Measurements from ENCODE around the gene FRZB.
A peak's percentile ranks its signal among the peaks of the same experiment; 100 is the strongest.
"Not testable (repeated sequence)": the region's sequence is repeated elsewhere in the genome, so short reads cannot be mapped to it uniquely, and the experiment has no call there.

The FRZB gene

DNA sequence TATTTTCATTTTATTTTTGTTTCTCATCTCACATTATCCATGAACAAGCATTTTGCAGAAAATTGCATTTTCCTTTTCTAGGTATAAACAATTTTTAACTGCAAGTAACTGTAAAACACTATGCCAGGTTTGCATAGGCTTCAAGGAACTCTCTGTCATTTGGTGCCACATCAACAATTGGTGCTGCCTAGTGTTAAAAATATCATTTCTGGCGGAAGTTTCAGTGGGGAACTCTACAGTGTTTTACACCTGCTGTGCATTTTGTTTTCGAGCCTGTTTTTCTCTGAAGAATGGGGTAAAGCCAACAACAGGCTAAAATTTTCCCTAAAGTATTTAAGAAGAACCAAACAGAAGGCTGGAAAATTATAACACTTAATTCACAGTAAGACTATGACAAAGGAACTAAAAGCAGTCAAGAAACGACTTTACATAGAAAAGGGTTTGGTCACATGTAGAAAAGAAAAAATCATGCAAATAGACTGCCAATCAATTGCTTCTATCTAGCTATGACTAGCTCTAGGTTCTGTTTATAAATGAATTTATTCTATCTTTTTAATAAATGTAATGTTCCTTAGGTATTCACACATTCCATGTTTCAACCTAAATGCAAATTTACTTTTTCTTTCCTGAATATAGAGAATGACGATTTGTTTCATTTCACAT lies 21.4 kb upstream of the FRZB start:
- Histone ChIP-seq H3K36me3 (ENCODE audit: insufficient read depth, low read length) (no peaks in the 10 kb centered on the region), H3K4me3 (ENCODE audit: low read length) (no peak overlapping the region), H3K9ac (ENCODE audit: low read depth, low read length) (no peak overlapping the region)

DNA sequence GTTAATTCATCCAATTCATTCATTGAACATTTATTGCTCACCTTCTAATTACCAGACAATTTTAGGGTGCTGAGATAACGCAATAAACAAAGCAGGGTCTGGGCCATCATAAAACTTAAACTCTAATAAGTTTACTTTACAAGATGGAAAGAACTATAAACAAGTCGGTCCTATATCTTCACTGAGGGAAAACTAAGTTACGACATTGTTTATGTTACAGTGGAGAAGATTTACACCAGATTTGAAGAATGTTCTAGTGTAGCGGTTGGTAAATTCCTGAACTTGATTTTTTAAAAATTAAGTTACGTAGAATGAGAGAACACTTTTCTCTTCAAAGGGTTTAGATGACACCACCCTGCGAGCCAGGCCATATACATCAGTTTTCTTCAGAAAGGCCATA lies 20.7 kb upstream of the FRZB start:
- no peak overlapping the region for H3K9ac ChIP-seq (ENCODE audit: low read depth, low read length)
- peaks cover 12% of the 10 kb centered on the region for H3K4me1 ChIP-seq (ENCODE audit: control insufficient read depth, insufficient read depth, low read length)
- no peaks in the 10 kb centered on the region for H3K27me3 ChIP-seq (ENCODE audit: control insufficient read depth, insufficient read depth, low read length)
- no peak overlapping the region for H3K4me3 ChIP-seq (ENCODE audit: low read length)
- H3K36me3 ChIP-seq (ENCODE audit: insufficient read depth, low read length), result no peaks in the 10 kb centered on the region
- no peaks in the 10 kb centered on the region for H3K9me3 ChIP-seq (replicated peaks; ENCODE audit: low read length)
- H3K4me2 ChIP-seq (ENCODE audit: low read length), result no peak overlapping the region

More for the DNA sequence above, 21.4 kb upstream of the FRZB start:
- H3K4me1 ChIP-seq (ENCODE audit: control insufficient read depth, insufficient read depth, low read length), result peaks cover 11% of the 10 kb centered on the region
- H3K27me3 ChIP-seq (ENCODE audit: control insufficient read depth, insufficient read depth, low read length), result no peaks in the 10 kb centered on the region
- H3K4me2 ChIP-seq (ENCODE audit: low read length), result no peak overlapping the region
- no peaks in the 10 kb centered on the region for H3K9me3 ChIP-seq (replicated peaks; ENCODE audit: low read length)

DNA sequence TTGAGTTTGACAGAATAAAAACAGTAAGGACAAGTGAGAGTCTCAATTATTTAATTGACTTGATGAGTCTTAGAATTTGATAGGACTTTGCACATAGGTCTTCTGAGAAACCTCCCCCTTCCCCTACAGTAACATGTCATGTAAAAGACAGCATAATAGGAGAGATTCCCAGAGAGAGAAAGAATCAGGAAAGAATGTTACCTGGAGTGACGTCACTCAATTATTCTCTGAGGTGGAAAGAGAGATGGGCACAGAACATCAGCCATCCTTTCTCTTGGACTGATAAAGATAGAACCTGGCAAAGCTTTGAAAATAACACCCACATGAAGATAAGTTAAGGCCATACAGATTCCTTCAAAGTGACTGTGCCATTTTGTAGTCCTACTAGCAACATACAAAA lies 19.3 kb upstream of the FRZB start:
- Histone ChIP-seq H3K36me3 (ENCODE audit: insufficient read depth, low read length) (no peaks in the 10 kb centered on the region), H3K9me3 (replicated peaks; ENCODE audit: low read length) (no peaks in the 10 kb centered on the region), H3K27me3 (ENCODE audit: control insufficient read depth, insufficient read depth, low read length) (no peaks in the 10 kb centered on the region), H3K4me3 (ENCODE audit: low read length) (no peak overlapping the region), H3K4me2 (ENCODE audit: low read length) (no peak overlapping the region), H3K4me1 (ENCODE audit: control insufficient read depth, insufficient read depth, low read length) (peaks cover 12% of the 10 kb centered on the region), H3K9ac (ENCODE audit: low read depth, low read length) (no peak overlapping the region)

DNA sequence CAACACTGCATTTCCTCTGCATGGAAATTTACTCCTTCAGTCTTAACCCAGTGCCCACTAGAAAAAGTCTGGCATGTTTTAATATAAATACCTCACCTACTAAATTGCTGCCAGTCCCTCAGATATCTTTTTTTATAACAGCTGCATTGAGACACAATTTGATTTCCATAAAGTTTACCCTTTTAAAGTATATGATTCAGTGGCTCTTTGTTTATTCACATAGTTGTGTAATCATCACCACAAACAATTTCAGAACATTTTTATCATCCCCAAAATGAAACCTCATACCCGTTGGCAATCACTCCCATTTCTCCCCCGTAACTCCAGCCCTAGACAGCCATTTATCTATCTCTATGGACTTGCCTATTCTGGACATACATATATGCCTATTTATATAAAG lies 17.0 kb upstream of the FRZB start:
- no peaks in the 10 kb centered on the region for H3K36me3 ChIP-seq (ENCODE audit: insufficient read depth, low read length)
- no peak overlapping the region for H3K4me3 ChIP-seq (ENCODE audit: low read length)
- no peaks in the 10 kb centered on the region for H3K9me3 ChIP-seq (replicated peaks; ENCODE audit: low read length)
- H3K4me2 ChIP-seq (ENCODE audit: low read length), result no peak overlapping the region
- peaks cover 12% of the 10 kb centered on the region for H3K4me1 ChIP-seq (ENCODE audit: control insufficient read depth, insufficient read depth, low read length)
- H3K27me3 ChIP-seq (ENCODE audit: control insufficient read depth, insufficient read depth, low read length), result no peaks in the 10 kb centered on the region
- no peak overlapping the region for H3K9ac ChIP-seq (ENCODE audit: low read depth, low read length)

- not testable (repeated sequence) for H3K4me1 ChIP-seq (ENCODE audit: control insufficient read depth, insufficient read depth, low read length); H3K36me3 ChIP-seq (ENCODE audit: insufficient read depth, low read length); H3K4me2 ChIP-seq (ENCODE audit: low read length); H3K9ac ChIP-seq (ENCODE audit: low read depth, low read length); H3K9me3 ChIP-seq (replicated peaks; ENCODE audit: low read length); H3K27me3 ChIP-seq (ENCODE audit: control insufficient read depth, insufficient read depth, low read length); H3K4me3 ChIP-seq (ENCODE audit: low read length)
Observed at GRCh38 chr2:182880100-182880499, 13.7 kb upstream of the FRZB start.

GRCh38 chr2:182876653-182877052 lies 10.2 kb upstream of the FRZB start:
- H3K36me3 ChIP-seq (ENCODE audit: insufficient read depth, low read length); H3K4me1 ChIP-seq (ENCODE audit: control insufficient read depth, insufficient read depth, low read length); H3K9ac ChIP-seq (ENCODE audit: low read depth, low read length); H3K4me2 ChIP-seq (ENCODE audit: low read length); H3K9me3 ChIP-seq (replicated peaks; ENCODE audit: low read length); H3K4me3 ChIP-seq (ENCODE audit: low read length); H3K27me3 ChIP-seq (ENCODE audit: control insufficient read depth, insufficient read depth, low read length): not testable (repeated sequence)

DNA sequence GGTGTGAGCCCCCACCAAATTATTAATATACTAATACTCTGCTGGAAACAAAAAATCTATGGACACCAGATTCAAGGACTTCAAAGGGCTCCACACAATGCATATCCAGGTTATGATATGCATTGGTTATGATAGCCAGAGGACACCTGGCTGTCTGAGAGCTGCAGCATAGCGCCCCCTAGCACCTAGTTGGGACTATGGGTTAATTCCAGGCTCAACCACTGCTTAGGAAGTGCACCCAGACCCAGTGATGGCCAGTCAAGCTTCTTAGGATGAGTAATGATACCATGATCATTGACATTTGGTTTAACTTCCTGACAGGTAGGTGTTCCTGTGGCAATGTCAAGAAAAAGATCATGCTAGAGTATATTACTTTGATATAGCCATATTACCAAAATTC lies 3.8 kb upstream of the FRZB start:
- Histone ChIP-seq H3K27me3 (ENCODE audit: control insufficient read depth, insufficient read depth, low read length) (no peaks in the 10 kb centered on the region), H3K4me2 (ENCODE audit: low read length) (no peak overlapping the region), H3K4me1 (ENCODE audit: control insufficient read depth, insufficient read depth, low read length) (peaks cover 12% of the 10 kb centered on the region), H3K4me3 (ENCODE audit: low read length) (no peak overlapping the region), H3K9ac (ENCODE audit: low read depth, low read length) (no peak overlapping the region), H3K36me3 (ENCODE audit: insufficient read depth, low read length) (no peaks in the 10 kb centered on the region), H3K9me3 (replicated peaks; ENCODE audit: low read length) (no peaks in the 10 kb centered on the region)

DNA sequence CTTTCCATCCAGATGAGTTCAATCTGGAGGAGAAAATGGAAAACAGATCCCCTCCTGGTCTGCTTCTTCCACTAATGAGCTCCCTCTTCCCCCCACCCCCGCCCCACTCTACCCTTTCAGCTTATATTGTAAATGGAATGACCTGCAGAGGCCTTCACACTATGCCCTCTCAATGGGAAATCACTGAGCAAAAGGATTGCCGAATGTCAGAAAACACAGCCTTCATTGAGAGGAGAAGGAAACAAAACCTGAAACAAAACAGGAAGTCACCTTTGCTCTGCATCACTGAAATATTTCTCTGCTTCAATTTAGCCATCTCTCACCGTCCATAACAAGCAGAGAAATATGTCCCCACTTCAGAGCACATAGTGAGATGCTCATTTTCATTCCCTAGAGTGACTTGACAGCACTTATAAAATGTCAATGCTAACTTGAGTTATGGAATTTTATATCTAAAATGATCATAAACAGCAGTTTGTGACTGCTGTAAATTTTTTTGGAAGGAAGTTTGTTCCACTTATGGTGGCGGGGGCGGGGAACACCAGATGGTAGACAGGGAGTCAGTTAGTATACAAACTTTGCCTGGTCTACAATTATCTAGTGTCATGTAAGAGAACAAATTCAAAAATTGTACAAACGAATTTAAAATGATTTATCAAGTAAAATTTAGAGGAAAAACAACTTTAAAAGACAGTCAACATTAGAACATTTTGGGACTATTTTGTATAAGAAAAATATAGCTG lies 1.8 kb upstream of the FRZB start:
- no peaks in the 10 kb centered on the region for H3K27me3 ChIP-seq (ENCODE audit: control insufficient read depth, insufficient read depth, low read length)
- H3K4me3 ChIP-seq (ENCODE audit: low read length), result no peak overlapping the region
- H3K4me2 ChIP-seq (ENCODE audit: low read length), result no peak overlapping the region
- H3K4me1 ChIP-seq (ENCODE audit: control insufficient read depth, insufficient read depth, low read length), result peaks cover 12% of the 10 kb centered on the region
- no peak overlapping the region for H3K9ac ChIP-seq (ENCODE audit: low read depth, low read length)
- no peaks in the 10 kb centered on the region for H3K9me3 ChIP-seq (replicated peaks; ENCODE audit: low read length)
- no peaks in the 10 kb centered on the region for H3K36me3 ChIP-seq (ENCODE audit: insufficient read depth, low read length)

DNA sequence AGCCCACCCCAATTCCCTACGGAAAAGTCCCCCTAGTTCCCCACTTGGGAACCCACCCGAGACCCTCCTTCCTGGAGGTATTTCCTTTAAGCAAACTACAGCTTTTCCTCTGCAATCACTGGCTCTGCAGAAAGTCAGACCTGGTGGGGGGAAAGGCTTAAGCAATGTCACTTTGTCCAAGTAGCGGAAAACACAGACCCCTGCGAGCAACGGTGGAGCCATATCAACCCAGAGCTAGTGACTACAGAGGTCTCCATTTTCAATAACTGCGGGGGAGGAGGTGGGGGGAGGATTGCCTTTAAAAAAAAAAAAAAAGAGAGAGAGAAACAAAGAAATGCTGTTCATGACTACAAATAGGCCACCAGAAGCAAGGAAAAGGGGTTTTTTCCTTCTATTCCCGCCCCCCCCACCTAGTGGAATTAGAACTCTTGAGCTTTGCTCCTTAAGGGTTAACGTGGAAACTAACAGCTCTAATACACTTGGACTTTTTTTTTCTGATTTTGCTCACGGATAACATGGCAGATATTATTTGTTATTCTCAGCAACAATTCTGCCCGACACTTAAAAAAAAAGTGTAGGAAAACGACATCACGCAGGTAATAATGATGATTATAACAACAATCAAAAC lies 1.1 kb upstream of the FRZB start:
- Histone ChIP-seq H3K27me3 (ENCODE audit: control insufficient read depth, insufficient read depth, low read length) (no peaks in the 10 kb centered on the region), H3K4me3 (ENCODE audit: low read length) (peak overlapping the region; percentile 71)

DNA sequence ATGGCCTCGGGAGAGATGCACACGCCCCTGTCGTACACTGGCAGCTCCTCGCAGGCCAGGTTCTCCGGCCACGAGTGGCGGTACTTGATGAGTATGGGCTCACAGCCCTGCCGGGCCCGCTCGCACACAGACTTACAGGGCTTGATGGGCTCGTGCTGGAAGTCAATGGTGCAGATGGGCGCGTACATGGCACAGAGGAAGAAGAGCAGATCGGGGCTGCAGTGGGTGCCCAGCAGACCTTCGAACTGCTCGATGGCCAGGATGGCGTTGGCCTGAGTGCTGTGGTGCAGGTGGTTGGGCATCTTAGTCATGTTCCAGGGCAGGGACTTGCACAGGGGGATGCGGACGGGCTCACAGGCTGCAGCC lies 359 bp downstream of the FRZB start:
- H3K4me2 ChIP-seq (ENCODE audit: low read length), result peak overlapping the region; percentile 95
- peaks cover 12% of the 10 kb centered on the region for H3K4me1 ChIP-seq (ENCODE audit: control insufficient read depth, insufficient read depth, low read length)
- H3K27me3 ChIP-seq (ENCODE audit: control insufficient read depth, insufficient read depth, low read length), result no peaks in the 10 kb centered on the region
- H3K4me3 ChIP-seq (ENCODE audit: low read length), result peak overlapping the region; percentile 71
- no peak overlapping the region for H3K9ac ChIP-seq (ENCODE audit: low read depth, low read length)
- no peaks in the 10 kb centered on the region for H3K9me3 ChIP-seq (replicated peaks; ENCODE audit: low read length)
- H3K36me3 ChIP-seq (ENCODE audit: insufficient read depth, low read length), result no peaks in the 10 kb centered on the region

More for the DNA sequence above, 1.1 kb upstream of the FRZB start:
- no peaks in the 10 kb centered on the region for H3K9me3 ChIP-seq (replicated peaks; ENCODE audit: low read length)
- peak overlapping the region; percentile 95 for H3K4me2 ChIP-seq (ENCODE audit: low read length)
- peak overlapping the region; percentile 51 for H3K9ac ChIP-seq (ENCODE audit: low read depth, low read length)
- H3K4me1 ChIP-seq (ENCODE audit: control insufficient read depth, insufficient read depth, low read length), result peaks cover 12% of the 10 kb centered on the region
- no peaks in the 10 kb centered on the region for H3K36me3 ChIP-seq (ENCODE audit: insufficient read depth, low read length)

DNA sequence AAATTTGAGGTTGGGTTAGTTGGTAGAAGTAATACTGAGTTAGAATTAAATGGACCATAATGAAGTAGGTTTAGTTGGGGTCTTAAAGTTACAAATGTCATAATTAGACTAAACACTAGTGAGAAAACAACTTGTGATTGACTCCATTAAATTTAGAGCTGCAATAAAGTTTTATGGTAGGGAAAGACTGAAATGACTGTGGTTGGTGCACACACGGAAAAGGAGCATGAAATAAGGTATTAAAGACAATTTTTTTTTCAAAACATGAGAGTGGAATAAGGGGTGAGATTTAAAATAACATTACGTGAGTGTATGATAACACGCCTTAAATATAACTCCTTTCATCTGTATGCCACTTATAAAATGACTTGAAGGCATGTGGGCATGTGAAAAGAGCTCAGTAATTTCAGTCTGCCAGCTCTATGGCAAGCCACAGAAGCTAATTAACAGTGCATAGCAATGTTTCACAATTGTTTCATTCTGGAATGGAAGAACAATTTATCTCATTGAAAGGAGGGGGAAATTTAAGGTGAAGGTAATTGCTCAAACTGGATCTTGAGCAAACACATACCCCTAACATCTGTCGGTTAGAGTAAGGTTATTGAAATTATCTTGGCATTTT lies 1.4 kb downstream of the FRZB start:
- H3K9me3 ChIP-seq (replicated peaks; ENCODE audit: low read length), result no peaks in the 10 kb centered on the region
- no peak overlapping the region for H3K4me3 ChIP-seq (ENCODE audit: low read length)
- H3K36me3 ChIP-seq (ENCODE audit: insufficient read depth, low read length), result no peaks in the 10 kb centered on the region
- H3K4me2 ChIP-seq (ENCODE audit: low read length), result no peak overlapping the region
- peaks cover 12% of the 10 kb centered on the region for H3K4me1 ChIP-seq (ENCODE audit: control insufficient read depth, insufficient read depth, low read length)
- no peak overlapping the region for H3K9ac ChIP-seq (ENCODE audit: low read depth, low read length)
- H3K27me3 ChIP-seq (ENCODE audit: control insufficient read depth, insufficient read depth, low read length), result no peaks in the 10 kb centered on the region
